Kasumi-1 (cell line): ENCODE measurements around the gene MPZL1.

Experiments used
- DNase-seq, 2 experiments: peaks; one replicate each; lab custom pipeline; 2025; lab: John Stamatoyannopoulos, UW

MPZL1 gene

GRCh38 chr1:167695756-167696561, 25.8 kb upstream of the MPZL1 start:
- DNase-seq = no peak

DNA sequence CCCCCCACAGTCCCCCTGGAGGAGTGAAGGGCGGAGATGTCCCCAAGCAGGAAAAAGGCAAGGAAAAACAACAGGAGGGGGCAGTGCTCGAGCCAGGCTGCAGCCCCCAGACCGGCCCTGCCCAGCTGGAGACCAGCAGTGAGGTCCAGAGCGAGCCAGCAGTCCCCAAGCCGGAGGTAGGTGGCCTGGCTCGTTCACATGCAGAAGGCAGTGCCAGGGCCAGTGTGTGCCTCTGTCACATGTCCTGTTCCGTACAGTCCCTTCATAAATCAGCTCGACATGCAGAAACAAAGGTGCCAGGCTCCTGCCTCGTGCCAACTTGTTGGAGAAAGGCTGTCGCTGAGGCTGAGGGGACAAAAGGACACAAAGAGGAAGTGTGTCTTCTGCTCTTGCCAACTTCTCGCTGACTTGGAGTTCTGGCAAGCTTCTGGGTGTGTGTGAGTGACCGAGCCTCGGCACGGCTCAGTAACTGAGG, 24.1 kb upstream of the MPZL1 start:
- no peak for DNase-seq

DNA sequence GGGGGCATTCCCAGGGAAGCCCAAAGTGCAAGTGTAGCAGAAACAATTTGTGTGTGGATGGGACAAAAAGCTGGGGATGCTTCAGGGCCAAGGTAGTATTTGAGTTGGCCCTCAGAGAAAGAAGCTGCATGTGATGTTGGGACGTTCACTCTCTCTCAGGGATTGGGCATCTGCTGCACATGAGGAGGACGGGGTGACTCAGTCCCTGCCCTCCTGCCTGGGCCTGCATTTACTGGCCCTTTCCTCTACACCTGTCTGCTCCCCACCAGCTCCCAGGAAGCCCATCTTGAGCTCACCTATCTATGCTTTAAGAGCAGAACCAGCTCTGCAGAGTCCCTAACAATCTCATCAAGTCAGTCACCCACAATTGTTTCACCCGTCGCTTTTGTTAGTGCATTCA, 23.5 kb upstream of the MPZL1 start:
- DNase-seq = no peak

DNA sequence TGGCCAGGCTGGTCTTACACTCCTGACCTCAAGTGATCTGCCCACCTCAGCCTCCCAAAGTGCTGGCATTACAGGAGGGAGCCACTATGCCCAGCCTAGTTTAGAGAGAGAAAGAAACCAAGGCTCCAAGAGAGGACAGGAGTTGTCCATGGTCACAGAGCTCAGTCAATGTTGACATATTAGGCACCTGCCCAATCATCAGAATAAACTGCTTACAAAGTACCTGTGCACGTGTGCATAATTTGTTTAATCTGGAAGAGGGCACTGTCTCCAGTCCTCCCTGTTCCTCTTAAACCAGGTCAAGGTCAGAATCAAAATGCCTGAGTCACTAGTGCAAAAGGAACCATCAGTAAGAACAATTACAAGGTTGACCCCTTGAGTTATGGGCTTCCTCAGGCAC, 20.3 kb upstream of the MPZL1 start:
- no peak for DNase-seq

GRCh38 chr1:167703557-167703956, 18.2 kb upstream of the MPZL1 start:
- DNase-seq = no peak

GRCh38 chr1:167704715-167705114, 17.1 kb upstream of the MPZL1 start:
- DNase-seq = no peak

GRCh38 chr1:167705250-167705649, 16.5 kb upstream of the MPZL1 start:
- no peak for DNase-seq

GRCh38 chr1:167706363-167706762, 15.4 kb upstream of the MPZL1 start:
- DNase-seq = no peak

DNA sequence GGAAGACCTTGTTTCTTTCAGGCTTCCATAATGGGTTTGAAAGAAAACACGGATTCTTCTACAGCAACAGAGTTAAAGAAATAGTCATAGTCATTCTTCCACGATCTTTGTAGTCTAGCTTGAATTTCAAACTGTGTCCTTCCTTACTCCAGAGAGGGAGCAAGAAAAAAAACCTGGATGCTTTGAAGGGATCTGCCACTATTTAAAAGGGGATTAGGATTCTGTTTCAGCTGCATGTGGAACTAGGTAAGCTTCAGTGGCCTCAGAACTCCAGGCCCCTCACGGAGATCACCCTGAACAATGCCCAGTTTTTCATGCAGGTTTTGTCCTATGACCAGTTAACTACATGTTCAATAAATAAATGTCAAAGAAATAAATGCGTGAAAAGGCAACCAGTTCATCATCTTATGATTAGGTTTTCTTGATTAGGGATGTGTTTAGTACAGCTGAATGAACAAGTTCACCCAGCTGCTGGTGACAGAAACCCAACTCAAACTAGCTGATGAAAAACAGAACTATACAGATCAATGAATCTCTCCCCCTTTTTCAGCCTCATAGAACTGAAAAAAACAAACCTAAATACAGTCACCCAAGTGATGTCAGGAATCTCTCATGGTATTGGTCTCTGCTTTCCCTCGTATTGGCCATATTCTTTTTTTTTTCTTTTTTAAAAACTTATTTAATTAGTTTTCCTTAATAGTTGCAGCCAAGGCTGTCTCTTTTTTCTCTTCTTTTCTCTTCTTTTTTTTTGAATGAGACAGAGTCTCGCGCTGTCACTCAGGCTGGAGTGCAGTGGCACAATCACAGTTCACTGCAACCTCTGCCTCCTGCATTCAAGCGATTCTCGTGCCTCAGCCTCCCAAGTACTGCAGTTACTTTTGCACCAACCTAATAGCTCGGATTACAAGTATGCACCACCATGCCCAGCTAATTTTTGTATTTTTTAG, 14.6 kb upstream of the MPZL1 start:
- DNase-seq = no peak

GRCh38 chr1:167707942-167708341, 13.8 kb upstream of the MPZL1 start:
- no peak for DNase-seq

DNA sequence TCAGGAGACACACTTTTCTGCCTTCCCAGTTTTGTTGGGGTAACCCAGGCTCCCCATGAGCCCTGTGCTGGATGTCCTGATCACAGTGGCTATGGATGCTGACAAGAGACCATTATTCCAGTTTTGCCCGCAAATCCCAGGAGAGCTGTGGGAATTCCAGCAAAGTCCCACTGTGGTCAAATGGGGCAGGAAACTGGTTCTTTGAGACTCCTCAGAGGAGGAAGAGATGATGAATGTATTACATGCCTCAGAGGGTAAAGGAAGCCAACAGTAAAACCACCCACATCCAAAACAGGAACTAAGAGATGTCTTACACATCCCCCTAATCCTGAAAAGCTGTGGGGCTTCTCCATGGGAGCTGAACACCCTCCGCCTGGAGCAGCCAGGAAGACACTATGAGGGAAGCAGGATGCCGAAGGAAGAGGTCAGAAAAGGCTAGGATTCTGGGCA, 12.8 kb upstream of the MPZL1 start:
- peak; percentile 75 to 82 for DNase-seq

DNA sequence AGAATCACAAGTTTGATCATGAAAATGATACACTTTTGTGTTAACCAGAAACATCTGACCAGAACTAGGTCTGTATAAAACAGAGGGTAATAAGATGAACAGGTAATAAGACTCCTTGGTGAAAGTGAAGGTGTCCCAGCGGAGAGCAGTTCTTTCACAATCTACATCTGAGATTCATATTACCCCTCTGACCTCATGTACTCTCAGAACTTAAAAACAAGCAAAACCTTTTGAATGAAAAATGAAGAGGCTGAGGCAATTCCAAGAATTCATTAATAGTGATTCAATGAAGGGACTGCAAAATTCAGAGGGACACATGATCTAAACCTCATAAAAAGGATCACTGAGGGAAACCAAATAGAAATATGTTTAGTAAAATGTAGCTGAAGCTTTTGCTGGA, 10.9 kb upstream of the MPZL1 start:
- no peak for DNase-seq

DNA sequence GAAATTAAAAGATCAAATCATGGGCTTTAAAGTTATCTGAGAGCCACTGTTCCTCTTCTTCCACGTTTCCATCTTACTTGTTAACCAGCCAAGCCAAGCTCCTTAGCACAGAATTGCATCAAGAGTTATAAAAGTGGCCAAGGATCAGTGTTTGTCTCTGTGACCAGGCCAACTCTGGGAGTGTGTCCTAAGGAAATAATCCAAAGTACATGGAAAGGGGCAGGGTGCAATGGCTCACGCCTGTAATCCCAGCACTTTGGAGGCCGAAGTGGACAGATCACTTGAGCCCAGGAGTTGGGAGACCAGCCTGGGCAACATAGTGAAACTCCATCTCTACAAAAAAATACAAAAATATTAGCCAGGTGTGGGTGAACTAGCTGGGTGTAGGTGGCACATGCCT, 10.0 kb upstream of the MPZL1 start:
- DNase-seq = no peak

DNA sequence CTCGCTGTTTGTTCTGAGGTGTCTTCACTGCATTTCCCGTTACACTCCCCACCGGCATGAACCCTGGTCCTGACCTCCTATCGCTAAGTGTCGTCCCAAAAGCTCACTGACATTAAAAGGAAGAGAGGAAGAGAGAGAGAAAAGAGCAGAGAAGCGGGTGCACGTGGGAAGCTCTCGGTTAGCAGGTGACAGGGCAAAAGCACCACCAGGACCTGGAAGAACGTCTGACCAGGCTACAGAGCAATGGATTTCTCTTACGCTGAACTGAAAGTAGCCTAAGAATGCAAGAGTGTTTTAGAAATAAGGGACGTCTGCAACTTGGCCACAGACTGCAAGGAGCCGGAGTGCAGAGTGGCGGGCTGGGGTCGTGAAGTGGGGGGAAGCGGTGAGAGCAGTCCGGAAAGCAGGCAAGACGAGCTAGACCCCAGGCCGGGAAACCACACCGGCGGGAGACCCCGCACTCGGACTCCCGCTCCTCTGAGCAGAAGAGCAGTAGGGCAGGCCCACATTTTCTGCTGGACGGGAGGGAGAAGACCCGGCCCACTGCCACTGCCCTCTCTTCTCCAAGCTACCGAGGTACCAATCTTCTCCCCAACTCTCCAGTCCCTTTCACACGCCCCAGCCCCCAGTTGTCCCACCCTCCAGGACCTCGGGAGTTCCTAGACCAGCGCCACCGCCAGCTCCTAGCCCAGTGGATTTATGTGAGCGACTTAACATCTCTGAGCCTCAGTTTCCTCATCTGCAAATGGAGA, 8.3 kb upstream of the MPZL1 start:
- peak in 1 of 2 experiments; percentile 27 for DNase-seq

- DNase-seq = peak in 1 of 2 experiments; percentile 60
These were observed 7.7 kb upstream of the MPZL1 start for GRCh38 chr1:167714098-167714438.

DNA sequence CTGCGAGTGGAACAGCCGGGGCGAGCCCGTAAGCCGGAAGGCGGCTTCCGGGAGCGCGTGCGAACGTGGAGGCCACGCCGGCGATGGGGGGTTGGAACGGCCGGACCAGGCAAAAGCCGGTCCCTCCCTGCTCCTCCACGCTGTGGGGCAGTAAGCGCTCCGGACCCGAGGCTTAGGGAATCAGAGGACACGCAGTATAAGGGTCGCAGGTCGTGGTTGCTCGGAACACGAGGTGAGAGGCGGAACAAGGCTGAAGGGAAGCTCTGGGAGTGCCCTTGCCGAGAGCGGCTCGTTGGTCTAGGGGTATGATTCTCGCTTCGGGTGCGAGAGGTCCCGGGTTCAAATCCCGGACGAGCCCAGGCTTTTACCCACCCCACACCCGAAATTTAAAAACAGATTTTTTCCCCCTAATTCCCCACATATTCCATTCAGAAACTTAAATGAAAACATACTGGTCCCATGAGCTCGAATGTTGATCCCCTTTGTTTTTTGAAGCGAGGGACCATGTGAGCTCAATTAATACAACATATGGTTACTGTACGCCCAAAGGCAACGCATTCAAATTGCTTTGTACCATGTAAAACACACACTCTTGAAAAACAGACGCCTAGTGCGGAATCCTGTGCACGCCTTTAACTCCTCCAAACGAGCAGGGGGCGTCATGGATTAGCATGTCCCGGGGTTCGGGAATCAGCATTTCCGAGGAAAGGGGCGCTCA, 7.2 kb upstream of the MPZL1 start:
- peak; percentile 70 to 83 for DNase-seq

GRCh38 chr1:167715157-167715999, 6.4 kb upstream of the MPZL1 start:
- peak; percentile 85 to 87 for DNase-seq

- no peak for DNase-seq
These were observed 5.8 kb upstream of the MPZL1 start for GRCh38 chr1:167716000-167716271.

DNA sequence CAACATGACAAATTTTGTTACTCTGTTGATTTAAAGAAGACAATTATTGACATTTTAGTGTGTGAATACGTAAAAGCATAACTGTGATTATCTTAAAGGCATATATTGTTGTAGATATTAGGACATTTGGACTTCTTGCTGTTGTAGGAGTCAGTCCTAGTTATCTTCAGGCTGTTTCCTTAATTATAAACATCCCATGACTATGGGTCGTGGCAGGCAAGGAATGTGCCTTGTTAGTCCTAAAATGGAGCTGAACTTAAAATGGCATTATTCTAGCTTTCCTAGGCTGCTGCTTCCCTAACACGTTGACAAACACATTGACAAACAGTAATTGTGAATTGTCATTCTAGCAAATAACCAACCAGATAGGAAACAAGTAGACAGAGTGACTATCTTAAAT, 4.4 kb upstream of the MPZL1 start:
- DNase-seq = no peak

DNA sequence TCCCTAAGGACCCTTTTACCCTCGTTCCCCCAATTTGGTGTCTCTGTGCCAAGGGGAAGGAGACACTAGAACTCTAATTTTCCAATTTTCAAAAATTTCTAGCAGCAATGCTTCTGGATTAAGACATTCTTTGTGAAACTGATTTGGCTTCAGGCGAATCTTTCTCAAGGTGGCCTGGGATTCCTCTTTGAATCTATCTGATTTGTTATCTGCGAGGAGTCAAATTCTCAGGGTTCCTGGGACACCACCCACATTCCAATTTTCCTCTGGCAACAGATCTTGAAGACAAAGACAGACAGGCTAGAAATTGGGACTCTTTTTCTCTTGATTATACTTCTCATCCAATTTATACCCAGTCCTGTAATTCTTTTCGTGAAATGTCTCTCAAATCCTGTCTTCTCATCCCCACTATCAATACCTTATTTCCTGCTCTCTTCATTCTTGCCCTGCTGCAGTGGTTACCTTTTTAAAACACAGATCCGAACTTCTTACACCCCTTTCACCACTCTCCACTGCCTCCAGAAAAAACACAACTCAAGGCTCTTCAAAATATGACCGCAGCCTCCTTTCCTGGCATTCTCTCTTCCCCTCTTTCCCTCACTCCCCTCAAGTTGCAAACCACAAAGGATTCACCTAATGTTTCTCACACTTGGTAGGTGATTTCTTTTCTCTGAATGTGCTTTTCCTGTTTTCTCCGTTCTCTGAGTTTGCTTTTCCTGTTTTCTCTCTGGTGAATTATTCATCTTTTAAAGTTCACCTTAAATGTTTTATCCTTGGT, 2.7 kb upstream of the MPZL1 start:
- DNase-seq = no peak
